Measurements from ENCODE around the gene PDZD7. TPM values are rescaled to one million over a fixed set of nuclear protein-coding genes. Genes with fewer than 3 reads are reported as not detected.

The PDZD7 gene
- total RNA-seq, 1 experiment from 2014 or later: 6.1 TPM

GRCh38 chr10:100982916-100983830 is 47.8 kb downstream of the PDZD7 start:
- no peak for ATAC-seq
- RAD21 ChIA-PET (ENCODE audit: low non-redundant PET in 1 of 2, low total read pairs in 2 of 2, uncharacterized antibody in 2 of 2, unreplicated experiment in 2 of 2): interaction anchor here in 1 of 2 experiments (0.5 kb wide), 1 partner anchor 14 kb away, joined by 3 read pairs; the partner anchor contains the start of gene SEMA4G
- Histone ChIP-seq H3K27me3 (ENCODE audit: insufficient read depth, low read length) (no peaks in the 10 kb centered on the region), H3K79me2 (ENCODE audit: insufficient read depth, low read length) (peaks cover 28% of the 10 kb centered on the region), H3K9ac (ENCODE audit: low read length) (no peak overlapping the region), H3K4me3 (replicated peaks in 1 of 2; ENCODE audit: low read depth in 1 of 2, low read length in 2 of 2) (no peak overlapping the region), H3K4me1 (ENCODE audit: control insufficient read depth in 1 of 2, insufficient read depth in 2 of 2, low read length in 2 of 2) (peaks cover 4 to 15% of the 10 kb centered on the region in 2 experiments; a peak in 3 of 4 replicates), H2AFZ (ENCODE audit: low read depth, low read length, poor library complexity, severe bottlenecking) (no peak overlapping the region), H3K36me3 (ENCODE audit: control insufficient read depth in 1 of 2, insufficient read depth in 2 of 2, low read length in 2 of 2) (peaks cover 4 to 12% of the 10 kb centered on the region in 2 experiments; a peak in 3 of 4 replicates), H3K9me2 (ENCODE audit: insufficient read depth) (no peaks in the 10 kb centered on the region), H3K27ac (ENCODE audit: low read depth, low read length) (no peak overlapping the region), H4K20me1 (ENCODE audit: insufficient read depth) (no peaks in the 10 kb centered on the region), H3K4me2 (ENCODE audit: low read length) (no peak overlapping the region), H3K9me3 (ENCODE audit: control insufficient read depth in 1 of 2, insufficient read depth in 1 of 2, low read depth in 1 of 2, low read length in 2 of 2) (no peaks in the 10 kb centered on the region)
- no peak for DNase-seq (ENCODE audit: low read depth, low spot score)
- intact Hi-C loops (cut with micrococcal nuclease): no loop called here
- POLR2A ChIA-PET: no interaction called here
- CTCF ChIA-PET: no interaction called here
- no TSS peak for BruUV-seq (replicated peaks)
- TF ChIP-seq ELF1 (IDR thresholded peaks at IDR 0.05; ENCODE audit: borderline replicate concordance, low read depth): no peak
- TF ChIP-seq SRF (IDR thresholded peaks at IDR 0.05; ENCODE audit: low read depth): no peak
- no peak for TF ChIP-seq POLR2A (IDR thresholded peaks at IDR 0.05; ENCODE audit: borderline replicate concordance, extremely low read depth, insufficient read depth, insufficient read length)
- no peak for TF ChIP-seq ATF3 (IDR thresholded peaks at IDR 0.05)
- TF ChIP-seq FOSL1 (IDR thresholded peaks at IDR 0.05; ENCODE audit: low read depth): no peak
- no peak for TF ChIP-seq CTCF (IDR thresholded peaks at IDR 0.05 in 2 of 3, conservative IDR thresholded peaks at IDR 0.05 in 1 of 3; ENCODE audit: borderline replicate concordance in 1 of 3, insufficient read depth in 1 of 3, low read depth in 2 of 3, low read length in 2 of 3)
- no peak for TF ChIP-seq POLR2AphosphoS5 (IDR thresholded peaks at IDR 0.05; ENCODE audit: low read depth, low read length)
- TF ChIP-seq YY1 (IDR thresholded peaks at IDR 0.05; ENCODE audit: extremely low read depth, insufficient replicate concordance, low read depth, low read length): no peak
- no peak for TF ChIP-seq EZH2 (IDR thresholded peaks at IDR 0.05)
- TF ChIP-seq REST (IDR thresholded peaks at IDR 0.05; ENCODE audit: low read depth): no peak
- no peak for TF ChIP-seq ZBTB33 (IDR thresholded peaks at IDR 0.05; ENCODE audit: extremely low read depth, insufficient replicate concordance, low read length)
- TF ChIP-seq SP1 (IDR thresholded peaks at IDR 0.05; ENCODE audit: low read depth): no peak
- no peak for TF ChIP-seq SIN3A (IDR thresholded peaks at IDR 0.05; ENCODE audit: low read depth)
- no peak for TF ChIP-seq EGR1 (IDR thresholded peaks at IDR 0.05; ENCODE audit: low read depth)
- no peak for TF ChIP-seq EZH2phosphoT487 (IDR thresholded peaks at IDR 0.05; ENCODE audit: borderline replicate concordance)
- TF ChIP-seq ZNF274 (IDR thresholded peaks at IDR 0.05; ENCODE audit: low read depth, low read length): no peak
- TF ChIP-seq MAX (IDR thresholded peaks at IDR 0.05): no peak
- no peak for TF ChIP-seq CBX3 (IDR thresholded peaks at IDR 0.05; ENCODE audit: low read depth)
- TF ChIP-seq ZFX (IDR thresholded peaks at IDR 0.05): no peak
